Stimulated activated CD4-positive, alpha-beta T cell treated with anti-CD3 and anti-CD28 coated beads, TNF-alpha, amount 100 ng/mL, for 1 hour (primary cell): ENCODE measurements around the gene CCL8.
A peak's percentile ranks its signal among the peaks of the same experiment; 100 is the strongest.
"Not testable (repeated sequence)": the region's sequence is repeated elsewhere in the genome, so short reads cannot be mapped to it uniquely, and the experiment has no call there.

Experiments used
- DNase-seq, 3 donors: peaks; one replicate each; pipeline ENCODE4 v3.0.0-alpha.2; 2020; ENCODE audit warnings: low read depth in 3 of 3, low spot score in 1 of 3

The CCL8 gene

DNA sequence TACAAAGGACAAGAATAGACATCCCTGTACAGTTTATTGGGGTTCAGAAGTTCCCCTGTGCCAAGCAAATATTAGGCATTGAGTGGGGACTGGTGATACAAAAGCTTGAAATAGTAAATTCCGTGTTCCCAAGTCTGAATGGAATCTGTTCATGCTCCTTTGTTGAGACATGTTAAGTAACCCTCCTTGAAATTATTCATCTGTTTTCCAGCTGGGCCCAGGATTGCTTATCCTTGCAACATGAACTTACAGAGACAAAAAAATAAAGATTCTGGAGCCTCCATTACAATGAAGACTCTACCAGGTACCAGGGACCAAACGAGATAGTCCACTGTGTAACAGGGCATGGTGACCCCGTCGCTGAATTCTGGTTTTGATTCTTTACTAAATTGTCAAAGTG is 6.1 kb upstream of the CCL8 start:
- DNase-seq: no peak

DNA sequence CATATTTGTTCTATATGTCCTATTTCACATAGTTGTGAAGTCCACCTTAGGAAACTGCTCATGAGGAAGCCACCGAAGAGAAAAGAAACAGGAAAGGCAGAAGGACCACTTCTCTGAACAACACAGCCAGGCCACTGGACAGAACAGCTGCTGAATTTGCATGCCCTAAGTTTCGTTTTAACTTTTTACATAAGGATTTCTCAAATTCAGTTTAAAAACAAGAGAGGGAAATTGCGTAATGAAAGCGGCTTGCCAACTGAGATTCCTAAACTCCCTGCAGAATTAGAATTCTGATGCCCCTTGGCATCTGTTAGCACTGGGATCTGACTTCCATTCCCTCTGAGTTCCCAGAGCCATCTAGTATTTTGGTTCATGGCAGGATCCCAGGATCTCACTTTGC is 5.0 kb upstream of the CCL8 start:
- DNase-seq: no peak

DNA sequence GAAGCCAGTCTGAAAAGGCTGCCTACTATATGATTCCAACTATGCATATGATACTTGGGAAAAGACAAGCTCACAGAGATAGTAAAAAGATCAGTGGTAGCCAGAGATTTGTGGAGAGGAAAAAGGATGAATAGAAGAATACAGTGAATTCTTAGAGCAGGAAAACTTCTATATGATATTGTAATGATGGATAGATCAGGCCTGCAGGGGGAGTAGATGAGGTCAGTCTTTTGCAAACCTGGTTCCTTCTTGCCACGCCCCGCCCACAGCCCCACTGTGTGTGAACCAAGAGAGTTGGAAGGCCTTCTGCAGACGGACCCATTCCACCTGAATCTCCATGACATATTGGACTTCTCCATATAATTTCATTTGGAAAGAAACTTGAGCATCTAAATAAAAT is 761 bp upstream of the CCL8 start:
- DNase-seq: no peak

DNA sequence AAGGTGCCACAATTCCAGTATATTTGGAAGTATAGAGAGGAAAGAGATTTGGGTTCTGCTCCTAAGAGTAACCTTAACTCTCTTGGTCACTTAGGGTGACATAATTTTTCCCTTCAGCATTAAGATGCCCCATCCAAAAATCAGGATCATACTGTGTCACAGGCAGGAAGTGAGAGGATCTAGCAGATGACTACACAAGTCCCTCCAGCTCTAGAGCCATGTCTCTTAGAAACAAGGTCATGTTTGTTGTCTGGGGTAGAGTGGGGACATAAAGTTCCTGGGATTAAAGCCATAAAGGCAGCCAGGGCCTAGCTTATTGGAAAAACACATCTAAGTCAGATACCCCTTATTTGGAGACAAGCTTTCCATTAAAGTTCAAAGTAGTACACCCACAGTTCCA is 2.7 kb downstream of the CCL8 start:
- no peak for DNase-seq

DNA sequence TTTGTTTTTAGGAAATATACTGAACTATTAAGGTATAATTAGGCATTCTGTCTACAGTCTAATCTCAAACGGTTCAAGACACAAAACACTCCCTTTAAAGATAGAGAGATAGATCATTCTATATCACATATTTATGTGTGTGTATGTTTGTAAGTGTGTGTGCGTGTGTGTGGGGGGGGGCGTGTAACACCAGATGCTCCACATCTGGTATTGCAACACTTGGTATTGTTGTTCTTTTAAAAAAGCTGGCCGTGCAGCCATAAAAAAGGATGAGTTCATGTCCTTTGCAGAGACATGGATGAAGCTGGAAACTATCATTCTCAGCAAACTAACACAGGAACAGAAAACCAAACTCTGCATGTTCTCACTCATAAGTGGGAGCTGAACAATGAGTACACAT is 8.3 kb downstream of the CCL8 start:
- DNase-seq: not testable (repeated sequence)

DNA sequence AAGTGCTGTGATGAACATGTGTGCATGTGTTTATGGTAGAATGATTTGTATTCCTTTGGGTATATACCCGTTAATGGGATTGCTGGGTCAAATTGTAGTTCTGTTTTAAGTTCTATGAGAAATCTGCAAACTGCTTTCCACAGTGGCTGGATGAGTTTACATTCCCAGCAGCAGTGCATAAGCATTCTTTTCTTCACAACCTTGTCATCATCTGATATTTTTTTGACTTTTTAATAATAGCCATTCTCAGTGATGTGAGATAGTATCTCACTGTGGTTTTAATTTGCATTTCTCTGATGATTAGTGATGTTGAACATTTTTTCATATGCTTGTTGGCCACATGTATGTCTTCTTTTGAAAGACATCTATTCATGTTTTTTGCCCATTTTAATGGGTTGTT is 18.5 kb downstream of the CCL8 start:
- no peak for DNase-seq

DNA sequence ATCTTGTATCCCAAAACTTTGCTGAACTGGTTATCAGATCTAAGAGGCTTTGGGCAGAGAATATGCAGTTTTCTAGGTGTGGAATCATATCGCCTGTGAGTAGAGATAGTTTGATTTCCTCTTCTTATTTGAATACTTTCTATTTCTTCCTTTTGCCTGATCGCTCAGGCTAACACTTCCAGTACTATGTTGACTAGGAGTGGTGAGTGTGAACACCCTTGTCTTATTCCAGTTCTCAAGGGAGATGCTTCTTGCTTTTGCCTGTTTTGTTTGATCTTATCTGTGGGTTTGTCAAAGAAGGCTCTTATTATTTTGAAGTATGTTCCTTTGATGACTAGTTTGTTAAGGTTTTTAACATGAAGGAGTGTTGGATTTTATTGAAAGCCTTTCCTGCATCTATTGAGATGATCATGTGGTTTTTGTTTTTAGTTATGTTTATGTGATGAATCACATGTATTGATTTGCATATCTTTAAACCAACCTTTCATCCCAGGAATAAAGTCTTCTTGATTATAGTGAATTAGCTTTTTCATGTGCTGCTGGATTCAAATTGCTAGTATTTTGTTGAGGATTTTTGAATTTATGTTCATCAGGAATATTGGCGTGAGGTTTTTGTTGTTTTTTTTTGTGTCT is 20.0 kb downstream of the CCL8 start:
- DNase-seq: no peak

DNA sequence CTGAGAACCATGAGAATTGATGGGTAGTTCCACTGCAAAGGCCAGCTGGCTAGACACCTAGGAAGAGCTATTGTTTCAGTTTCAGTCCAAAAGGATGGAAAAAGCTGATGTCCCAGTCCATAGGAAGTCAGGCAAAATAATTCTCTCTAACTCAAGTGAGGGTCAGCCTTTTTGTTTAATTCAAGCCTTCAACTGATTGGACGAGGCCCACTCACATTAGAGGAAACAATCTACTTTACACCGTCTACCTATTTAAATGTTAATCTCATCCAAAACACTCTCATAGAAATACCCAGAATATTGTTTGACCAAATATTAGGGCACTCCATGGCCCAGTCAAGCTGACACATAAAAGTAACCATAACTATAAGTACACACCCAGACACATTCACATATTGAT is 22.7 kb downstream of the CCL8 start:
- no peak for DNase-seq

DNA sequence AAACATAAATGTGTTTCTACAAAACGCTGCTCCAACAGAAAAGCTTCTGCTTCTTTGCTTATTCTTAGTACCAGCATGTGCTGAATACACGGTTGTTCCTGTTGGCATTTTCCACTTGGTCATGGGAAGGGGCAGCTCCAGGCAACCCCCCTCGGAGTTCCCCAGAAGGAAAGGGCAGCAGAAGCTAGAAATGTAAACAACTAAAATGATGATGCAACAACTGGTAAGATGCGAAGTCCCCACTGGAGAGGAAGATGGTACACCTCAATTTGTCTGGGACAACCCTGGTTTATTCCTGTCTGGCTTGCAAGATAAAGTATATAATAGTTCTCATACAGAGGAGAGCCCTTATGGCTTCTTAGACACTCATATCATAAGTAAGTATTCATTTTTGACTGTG is 27.8 kb downstream of the CCL8 start:
- no peak for DNase-seq

DNA sequence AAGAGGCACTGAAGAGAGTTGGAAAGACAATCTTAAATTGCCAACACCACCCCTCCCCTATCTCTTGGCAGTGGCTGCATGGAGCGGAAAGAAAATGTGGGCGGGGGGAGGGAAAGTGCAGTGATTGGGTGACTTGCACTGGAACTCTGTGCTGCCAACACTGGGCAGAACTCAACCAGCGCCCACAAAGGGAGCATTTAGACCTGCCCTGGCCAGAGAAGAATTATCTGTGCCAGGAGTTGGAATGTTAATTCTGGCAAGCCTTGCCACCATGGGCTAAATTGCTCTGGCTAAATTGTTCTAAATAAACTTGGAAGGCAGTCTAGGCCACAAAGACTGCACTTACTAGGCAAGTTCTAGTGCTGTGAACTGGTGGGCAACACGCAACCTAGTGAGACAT is 30.5 kb downstream of the CCL8 start:
- DNase-seq: no peak

DNA sequence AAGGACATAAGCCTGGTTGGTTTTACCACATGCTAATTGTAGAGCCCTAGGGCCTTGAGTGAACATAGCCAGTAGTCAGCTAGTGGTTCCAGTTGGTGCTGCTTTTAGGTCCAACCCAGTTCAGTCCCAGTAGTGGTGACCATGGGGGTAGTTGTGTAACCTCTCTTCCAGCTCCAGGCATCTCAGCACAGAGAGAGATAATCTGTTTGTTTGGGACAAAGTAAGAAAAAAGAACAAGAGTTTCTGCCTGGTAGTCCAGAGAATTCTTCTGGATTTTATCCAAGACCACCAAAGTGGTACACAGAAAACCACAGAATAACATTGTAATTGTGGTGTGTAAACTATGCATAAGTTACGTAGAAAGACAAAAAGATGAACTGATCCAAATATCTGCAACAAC is 31.9 kb downstream of the CCL8 start:
- no peak for DNase-seq

DNA sequence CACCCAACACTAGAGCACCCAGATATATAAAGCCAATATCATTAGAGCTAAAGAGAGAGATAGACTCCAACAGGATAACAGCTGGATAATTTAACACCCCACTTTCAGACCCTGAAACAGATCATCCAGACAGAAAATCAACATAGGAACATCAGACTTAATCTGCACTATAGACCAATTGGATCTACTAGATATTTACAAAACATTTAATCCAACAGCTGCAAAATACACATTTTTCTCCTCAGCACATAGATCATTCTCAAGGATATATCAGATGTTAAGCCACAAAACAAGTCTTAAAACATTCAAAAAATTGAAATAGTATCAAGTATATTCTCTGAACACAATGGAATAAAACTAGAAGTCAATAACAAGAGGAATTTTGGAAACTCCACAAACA is 33.0 kb downstream of the CCL8 start:
- DNase-seq: no peak

DNA sequence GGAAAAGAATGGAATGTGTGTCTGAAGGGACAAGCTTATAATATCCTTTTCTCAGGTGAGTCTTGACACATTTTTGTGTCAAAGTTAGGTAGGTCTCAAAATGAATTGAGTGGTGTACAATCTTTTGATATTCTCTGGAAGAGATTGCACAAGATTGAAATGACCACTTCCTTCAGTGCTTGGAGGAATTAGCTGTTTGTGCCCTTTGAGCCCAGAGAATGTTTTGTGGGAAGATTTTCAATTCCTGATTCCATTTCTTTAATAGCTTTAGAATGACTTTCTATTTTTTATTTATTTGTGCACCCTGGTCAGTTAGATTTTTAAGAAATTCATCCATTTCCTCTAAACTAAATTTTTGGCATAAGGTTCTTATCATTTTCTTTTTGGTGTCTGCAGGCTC is 35.4 kb downstream of the CCL8 start:
- no peak for DNase-seq

DNA sequence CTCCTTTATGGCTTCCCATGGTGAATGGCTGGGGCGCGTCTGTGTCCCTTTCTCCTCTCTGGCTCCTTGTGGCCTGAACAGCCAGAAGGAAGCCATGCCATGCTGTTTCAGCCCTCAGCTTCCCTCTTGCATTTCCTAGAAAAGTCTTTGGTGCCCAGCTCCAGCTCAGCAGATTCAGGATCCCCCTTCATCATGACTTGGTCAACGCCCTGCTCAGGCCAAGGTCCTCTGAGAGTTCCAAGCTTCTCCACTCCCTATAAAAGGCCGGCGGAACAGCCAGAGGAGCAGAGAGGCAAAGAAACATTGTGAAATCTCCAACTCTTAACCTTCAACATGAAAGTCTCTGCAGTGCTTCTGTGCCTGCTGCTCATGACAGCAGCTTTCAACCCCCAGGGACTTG is 37.0 kb downstream of the CCL8 start, which contains the start of gene CCL13:
TSS of gene CCL13 (plus strand) at position 287 of the 400 bp plus-strand sequence. CDS start at position 334, 47 bp downstream.
- DNase-seq: no peak

DNA sequence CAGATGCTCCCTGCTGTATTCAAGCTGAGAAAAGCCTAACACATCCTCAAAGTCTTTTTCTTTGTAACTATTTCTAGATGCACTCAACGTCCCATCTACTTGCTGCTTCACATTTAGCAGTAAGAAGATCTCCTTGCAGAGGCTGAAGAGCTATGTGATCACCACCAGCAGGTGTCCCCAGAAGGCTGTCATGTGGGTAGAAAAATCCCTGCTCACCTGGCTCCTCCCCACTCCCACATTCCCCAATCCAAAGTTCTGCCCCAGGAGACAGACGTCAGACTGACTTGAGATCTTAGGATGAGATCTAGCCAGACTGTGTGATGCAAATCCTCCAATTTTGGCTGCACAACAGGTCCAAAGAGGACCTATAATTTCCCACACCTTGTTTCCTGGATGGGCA is 38.2 kb downstream of the CCL8 start:
- DNase-seq: no peak

DNA sequence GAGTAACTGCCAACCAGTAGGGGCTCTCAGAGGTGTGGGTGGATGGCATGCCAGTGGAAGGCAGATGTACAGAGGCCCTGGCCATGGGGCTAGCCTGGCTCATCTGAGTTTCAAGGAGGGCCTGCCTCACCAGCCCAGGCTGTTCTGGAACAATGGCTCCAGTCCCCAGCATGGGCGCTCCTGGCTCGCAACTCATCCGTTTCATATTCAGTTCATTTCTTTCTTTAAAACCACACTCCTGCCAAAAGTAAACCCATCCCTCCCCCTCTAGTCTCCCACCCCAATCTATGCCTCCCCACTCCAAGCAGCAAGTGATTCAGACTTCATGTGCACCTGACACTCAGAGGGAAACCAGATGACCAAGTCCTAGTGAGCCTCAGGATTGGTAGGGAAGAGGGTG is 39.4 kb downstream of the CCL8 start:
- no peak for DNase-seq

DNA sequence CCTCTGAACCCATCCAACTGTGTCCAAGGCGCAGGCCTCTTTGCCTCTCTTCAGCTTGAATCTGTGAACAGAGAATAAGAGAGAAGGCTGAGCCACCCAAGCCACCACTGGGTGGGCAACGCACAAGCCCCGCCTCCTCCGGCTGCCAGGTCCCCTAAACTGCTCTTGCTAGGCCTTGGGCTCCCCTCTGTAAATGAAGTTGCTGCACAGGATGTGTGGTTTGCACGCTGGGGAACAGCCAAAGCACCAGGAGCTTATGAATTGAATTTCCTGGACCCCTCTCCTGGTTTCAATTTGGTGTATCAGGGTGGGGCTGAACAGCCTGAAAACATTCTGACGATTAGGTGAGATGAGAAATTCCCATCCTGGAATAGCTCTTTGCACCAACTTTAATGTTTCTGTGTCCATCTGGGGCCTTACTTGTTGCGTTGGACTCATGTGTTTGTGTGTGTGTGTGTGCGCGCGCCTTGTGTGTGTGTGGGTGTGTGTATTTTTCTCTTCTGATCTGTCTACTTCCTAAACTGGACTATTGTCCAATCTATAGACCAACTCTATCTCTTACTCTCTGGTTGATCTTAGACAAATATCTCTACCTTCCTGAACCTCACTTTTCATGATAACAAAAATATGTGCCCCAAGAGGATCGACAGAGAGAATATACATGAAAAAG is 41.5 kb downstream of the CCL8 start:
- DNase-seq: no peak

DNA sequence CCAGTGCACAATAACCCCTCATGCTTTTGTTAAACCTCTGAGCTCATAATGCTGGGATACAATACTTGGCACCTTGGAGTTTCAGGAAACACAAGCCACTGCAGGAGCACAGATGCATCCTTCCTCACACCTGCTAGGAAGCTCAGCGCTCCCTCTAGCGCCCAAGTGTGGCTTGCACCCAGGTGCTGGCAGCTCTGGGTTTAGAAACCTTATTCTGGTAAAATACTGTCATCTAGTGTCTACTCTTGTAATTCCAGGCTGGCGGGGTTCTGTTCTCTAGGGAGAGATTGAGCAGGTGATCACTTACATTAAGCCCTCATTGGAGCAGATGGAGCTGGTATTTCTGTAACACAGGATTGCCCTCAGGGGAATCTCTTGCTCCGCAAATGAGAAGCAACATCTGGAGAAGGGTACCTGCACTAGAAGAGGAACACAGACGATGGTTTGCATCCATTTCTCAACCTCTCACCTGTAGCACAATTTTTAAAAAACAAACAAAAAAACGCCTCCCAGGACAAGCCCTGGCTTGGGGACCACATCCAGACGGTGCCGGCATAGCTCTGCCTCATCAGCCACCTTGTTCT is 42.3 kb downstream of the CCL8 start:
- DNase-seq: peak in 2 of 3 donors; percentile 2 to 32

DNA sequence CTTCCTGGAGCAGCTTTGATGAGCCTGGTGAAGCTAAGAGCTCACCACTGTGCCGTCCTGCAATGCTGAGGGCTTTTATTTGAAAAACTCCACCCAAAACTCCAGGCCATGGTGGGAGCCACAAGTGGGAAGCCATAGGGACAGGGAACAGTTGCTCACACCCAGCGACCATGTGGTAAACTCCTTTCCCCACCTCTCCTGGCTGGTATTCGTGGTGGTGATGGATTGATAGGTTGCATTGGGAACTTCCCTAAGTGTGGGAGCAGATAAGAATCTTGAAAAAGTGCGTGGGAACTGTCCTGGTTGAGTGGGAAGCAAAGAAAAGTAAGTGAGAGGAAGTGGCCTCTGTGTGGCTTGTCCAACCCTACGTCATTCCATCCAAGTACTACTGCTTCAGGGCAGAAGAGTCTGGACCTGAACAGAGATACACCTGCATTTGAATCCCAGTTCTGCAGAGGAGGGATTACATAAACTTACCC is 44.0 kb downstream of the CCL8 start, which contains the start of gene CCL1:
TSS of gene CCL1 (minus strand) at position 51 of the 479 bp plus-strand sequence. CDS start 72 bp downstream, outside the sequence.
- DNase-seq: no peak

DNA sequence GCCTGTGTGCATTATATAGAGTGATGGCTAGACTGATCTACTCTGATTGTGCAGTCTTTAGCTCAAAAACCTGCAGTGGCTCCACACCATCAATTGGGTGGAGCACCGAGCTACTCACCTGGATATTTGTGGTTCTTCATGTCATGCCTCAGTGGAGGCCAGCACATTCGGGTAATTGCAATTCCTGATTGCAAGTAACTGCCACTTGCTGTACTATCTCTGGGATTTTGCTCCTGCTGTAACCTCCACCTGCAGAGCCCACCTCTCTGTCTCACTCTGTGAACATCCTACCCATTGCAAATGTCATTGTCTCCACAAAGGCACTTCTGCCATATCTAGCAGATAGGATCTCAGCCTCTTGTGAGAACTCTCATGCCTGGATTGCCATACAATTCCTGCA is 45.5 kb downstream of the CCL8 start:
- DNase-seq: no peak

DNA sequence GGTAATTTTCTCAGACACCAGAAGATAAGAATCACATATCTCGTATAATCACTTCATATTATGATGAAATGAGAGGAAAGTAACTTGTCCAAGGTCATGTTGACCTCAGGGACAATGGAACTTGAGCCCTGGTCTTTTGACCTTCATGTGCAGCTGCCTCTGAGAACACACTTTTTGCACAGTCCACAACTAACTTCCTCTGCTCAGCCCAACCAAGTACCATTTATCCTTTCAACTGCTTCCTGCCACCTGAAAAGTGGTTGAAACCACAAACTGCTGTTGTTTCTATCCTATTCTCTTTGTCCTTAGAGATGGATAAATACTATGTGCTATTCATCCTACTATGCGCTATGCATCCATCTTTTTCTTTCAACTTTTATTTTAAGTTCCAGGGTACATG is 46.1 kb downstream of the CCL8 start:
- DNase-seq: no peak

DNA sequence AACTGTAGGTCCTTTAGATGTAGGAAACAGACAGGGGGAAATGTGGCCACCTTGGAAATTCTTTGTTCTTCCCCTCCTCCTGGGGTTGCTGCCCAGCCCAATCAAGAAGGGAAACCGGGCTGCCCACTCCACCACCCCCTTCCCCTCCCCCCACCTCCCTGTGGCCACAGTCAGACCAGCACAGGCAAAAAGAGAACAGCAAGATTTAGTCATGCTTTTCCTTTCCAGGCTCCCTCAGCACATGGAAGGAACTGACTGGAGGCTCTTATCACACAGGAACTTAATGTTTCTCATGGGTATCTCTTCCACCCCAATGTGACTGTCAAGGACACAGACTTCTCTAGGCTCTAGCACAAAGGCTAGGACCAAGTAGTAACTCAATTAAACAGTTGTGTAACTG is 46.8 kb downstream of the CCL8 start:
- DNase-seq: no peak
